Measurements from ENCODE around the gene NUP210.

NUP210 gene

GRCh38 chr3:13286873-13287272 is 133.2 kb downstream of the NUP210 start:
- no peak for DNase-seq

DNA sequence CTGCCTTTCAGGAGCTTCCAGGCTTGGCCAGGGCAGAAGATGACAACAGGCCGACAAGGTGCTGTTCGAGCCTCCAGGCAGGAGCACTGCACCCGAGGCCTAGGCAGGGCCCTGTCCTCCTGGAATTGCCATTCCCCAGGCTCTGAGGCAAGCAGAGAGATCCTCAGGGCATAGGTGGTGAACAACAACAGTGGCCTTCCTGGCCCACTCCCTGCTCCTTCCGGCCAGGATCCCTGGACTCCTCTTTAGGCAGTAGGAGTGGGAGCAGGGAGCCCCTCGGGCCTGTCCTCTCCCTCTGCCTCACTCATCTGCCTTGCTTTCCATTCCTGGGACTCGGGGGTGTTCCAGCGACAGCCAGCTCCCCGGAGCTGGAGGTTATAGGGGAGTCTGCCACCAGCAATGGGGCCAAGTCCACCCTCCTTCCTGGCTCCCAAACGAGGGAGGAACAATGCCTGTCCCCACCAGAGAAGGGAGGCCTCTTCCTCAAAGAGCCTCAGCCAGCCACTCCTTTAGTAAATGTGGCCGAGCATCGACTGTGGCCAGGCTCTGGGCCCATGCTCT is 135.0 kb downstream of the NUP210 start:
- DNase-seq: no peak

DNA sequence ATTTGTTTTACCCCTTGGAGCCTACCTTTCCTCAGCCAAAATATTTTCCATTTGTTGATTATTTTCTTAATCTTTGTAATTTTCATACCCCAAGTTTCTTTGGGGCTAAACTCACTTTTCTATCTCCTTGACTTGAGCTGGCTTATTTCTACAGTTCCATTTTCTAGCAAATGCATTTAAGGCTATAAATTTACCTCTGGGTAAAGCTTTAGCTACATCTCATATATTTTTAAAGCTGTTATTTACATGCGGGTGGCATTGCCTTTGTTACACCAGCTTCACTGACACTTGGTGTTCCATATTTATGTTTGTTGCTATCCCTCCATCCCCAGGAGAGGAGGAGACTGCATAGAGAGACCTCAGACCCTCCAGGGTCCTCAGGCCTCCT is 136.3 kb downstream of the NUP210 start:
- DNase-seq: no peak

DNA sequence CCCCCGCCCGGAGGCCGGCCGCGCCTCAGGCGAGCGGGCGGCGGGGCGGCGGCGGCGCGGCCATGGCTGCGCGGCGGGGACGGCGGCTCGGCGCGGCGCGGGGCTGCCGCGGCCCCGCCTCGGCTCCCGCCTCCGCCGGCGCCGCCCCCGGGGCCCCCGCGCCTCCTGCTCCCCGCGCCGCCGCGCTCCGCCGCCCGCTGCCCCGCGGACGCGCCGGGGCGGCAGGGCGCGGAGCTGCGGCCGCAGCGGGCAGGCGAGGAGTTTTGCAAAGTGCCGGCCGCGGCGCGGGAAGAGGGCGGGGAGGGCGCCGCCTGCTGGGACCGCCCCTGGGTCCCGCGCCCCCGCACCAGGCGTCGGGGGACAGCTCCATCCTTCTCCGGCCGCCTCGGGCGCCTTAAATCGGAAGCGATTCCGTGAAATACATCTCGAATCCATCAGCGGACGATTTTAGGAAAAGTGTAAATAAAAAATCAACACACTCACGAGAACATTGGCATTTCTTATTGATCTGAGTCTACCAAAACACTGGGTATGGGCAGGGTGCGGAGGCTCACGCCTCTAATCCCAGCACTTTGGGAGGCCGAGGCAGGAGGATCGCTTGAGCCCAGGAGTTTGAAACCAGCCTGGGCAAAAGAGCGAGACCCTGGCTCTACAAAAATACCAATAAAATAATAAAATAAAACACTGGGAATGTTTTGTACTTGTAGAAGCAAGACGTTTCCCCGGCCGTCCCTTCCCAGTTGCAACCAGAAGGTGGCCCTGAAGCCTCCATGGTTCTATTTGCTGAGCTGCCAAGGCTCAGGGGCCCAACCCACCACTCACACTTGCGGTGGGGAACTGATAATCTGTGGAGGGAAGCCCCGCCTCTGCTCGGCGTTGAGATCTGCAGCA is 136.9 kb downstream of the NUP210 start:
- no peak for DNase-seq

GRCh38 chr3:13282358-13282985 is 137.7 kb downstream of the NUP210 start:
- no peak for DNase-seq

- DNase-seq: no peak
These were observed 138.4 kb downstream of the NUP210 start for GRCh38 chr3:13281507-13282357.

- DNase-seq: no peak
These were observed 139.2 kb downstream of the NUP210 start for GRCh38 chr3:13280811-13281506.

- no peak for DNase-seq
These were observed 139.9 kb downstream of the NUP210 start for GRCh38 chr3:13280122-13280790.

DNA sequence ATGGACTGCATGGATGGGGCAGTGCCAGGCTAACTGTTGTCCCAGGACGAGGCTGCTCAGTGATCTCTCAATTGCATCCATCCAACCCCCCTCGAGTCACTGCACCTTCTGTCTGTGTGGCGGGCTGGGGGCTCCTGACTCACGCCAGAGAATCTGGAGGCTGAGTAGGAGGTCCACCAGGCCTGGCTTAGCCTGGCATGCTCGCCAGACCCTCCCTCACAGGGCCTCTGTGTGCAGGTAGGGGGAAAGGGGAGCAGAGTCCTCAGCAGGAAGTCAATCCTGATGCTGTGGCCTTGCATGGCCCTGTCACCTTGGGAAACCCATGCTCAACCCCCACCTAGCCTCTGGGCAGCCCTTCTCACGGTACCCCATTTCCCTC is 140.6 kb downstream of the NUP210 start:
- DNase-seq: no peak

DNA sequence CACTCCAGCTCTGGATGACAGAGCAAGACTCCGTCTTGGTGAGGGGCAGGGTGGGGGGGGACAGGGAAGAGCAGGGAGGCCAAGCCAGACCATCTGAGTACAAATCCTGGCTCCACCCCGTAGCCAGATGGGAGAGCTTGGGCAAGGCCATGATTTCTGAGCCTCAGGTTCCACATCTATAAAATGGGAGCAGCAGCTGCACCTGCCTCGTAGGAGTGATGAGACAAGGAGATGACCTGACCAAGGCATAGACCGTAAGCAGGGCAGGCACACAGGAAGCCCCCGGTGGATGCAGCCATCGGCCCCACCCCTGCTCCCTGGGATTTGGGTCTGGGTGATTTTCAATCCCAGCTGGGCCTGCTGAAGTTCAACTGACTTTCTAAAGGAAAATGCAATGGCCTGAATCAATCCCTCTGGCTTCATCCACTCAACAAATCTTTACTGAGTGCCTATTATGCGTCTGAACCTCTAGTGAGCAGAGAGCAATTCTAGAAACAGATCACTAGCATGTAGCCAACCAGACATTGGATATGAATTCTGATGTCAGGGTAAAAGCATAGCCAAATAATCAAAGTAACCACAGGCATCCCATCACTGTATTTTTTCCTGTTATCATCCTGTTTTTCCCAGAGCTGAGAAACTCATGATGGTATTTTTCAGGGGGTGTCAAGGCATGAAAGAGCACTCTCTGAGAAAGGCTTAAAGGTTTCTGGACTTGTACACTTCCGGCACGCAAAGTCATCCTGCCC is 141.2 kb downstream of the NUP210 start:
- DNase-seq: no peak

DNA sequence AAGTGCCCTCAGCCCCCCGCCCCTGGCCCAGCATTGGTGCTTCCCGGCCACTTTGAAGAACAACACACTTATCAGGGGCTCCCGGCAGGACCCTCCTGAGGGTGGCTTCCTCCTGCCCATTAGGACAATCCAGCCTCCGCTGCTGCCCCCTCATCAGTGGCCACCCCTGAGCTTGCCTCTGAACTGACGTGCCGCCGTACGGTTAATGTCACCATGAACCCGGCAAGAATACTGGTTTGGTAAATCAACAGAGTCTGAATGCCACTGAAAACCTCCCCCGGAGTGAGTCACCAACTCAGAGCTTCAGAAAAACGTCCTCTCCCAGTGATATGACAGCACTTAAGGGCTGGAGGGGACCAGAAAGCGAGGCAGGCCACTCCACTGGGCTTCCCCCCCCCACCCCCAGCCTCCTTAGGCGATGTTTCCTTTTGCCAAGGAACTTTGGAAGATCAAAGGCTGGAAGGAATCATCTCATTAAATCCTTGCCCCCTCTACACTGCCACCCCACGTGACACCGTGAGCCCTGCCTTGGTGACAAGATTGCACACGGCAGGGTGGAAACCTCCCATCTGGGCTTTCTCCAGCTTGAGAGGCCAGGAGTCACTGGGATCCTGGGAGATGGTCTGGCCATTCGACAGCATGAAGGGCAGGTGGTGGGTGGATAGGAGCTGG is 142.1 kb downstream of the NUP210 start:
- DNase-seq: no peak

GRCh38 chr3:13277196-13277813 is 142.8 kb downstream of the NUP210 start:
- no peak for DNase-seq

- no peak for DNase-seq
These were observed 143.5 kb downstream of the NUP210 start for GRCh38 chr3:13276438-13277195.

DNA sequence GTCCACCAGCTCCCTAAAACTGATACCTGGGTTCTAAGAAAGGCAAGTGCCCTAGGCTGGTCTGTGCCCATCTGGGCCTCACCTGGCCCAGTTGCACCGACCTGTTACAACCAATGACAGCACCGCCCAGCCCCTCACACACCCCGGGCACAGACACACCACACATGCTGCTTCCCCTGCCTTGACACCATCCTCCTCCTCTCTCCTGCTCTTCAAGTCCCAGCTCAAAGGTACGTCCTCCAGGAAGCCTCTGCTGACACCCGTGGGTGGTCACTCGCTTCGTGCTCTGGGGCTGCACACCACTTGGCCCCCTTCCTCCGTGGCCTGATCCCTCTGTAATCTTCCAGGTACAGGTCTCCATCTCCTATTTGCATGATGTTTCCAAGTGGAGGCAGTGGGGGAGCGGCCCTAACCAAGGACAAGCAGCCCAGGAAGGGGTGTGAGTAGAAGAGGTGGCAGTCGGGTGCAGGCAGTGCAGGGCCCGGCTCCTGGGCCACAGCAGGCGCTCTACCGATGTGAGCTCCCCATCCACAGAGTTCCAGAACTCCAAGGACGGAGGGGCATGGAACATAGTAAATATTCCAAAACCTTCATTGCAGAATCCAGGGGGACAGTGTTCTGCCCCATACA is 144.6 kb downstream of the NUP210 start:
- no peak for DNase-seq

- no peak for DNase-seq
These were observed 145.4 kb downstream of the NUP210 start for GRCh38 chr3:13274551-13275332.

GRCh38 chr3:13274125-13274524 is 146.0 kb downstream of the NUP210 start:
- DNase-seq: no peak

DNA sequence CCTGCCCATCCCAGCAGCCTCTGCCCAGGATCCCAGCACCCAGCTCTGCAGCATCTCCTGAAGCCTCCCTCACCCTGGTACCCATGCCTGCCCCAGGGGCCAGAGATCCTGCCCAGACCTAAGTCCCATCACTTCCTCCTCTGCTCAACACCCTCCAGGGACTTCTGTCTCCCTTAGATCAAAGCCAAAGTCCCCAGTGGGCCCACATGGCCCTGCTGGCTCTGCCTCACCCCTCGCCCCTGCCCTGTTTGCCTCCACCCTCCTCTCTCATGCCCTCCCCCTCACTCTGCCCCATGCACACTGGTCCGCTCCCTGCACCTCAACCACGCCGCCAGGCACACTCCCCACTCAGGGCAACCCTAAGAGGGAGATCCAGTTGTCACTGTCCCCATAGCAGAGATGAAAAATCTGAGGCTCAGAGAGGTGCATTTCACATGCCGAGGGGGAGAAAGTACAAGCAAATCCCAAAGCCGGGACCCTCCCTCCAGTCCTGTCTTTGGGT is 146.5 kb downstream of the NUP210 start:
- DNase-seq: no peak

All from NCI-H1105 (cell line).